Stimulated activated CD4-positive, alpha-beta T cell treated with anti-CD3 and anti-CD28 coated beads, Interleukin-1b, Interleukin-23, amount 100 ng/mL, for 1 hour (primary cell): ENCODE measurements around the gene GSN.

Experiments used
- DNase-seq, 2 donors: peaks; one replicate each; pipeline ENCODE4 v3.0.0-alpha.2; 2020; ENCODE audit warnings: low read depth in 2 of 2

Gene GSN

GRCh38 chr9:121273064-121273775 is 5.3 kb downstream of the GSN start:
- DNase-seq = no peak

DNA sequence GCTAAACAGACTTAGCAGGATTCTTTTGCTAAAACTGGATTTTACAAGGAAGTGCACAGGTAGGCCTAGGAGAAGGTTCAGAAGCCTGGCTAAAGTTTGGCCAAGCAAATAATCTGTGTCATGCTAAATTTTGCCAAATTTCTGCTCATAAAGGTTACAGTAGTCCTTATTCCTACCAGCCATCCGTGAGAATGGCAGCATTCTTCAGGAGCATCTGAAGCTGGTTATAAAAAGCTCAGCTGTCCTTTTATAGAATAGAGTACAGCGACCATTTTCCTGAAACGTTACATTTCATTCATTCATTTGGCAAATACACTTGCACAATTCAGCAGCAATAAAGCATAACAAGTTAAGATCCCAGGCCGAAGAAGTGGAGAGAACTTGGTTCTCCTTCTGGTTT is 6.9 kb downstream of the GSN start:
- DNase-seq = no peak

GRCh38 chr9:121275781-121276658 is 8.1 kb downstream of the GSN start:
- DNase-seq = no peak

DNA sequence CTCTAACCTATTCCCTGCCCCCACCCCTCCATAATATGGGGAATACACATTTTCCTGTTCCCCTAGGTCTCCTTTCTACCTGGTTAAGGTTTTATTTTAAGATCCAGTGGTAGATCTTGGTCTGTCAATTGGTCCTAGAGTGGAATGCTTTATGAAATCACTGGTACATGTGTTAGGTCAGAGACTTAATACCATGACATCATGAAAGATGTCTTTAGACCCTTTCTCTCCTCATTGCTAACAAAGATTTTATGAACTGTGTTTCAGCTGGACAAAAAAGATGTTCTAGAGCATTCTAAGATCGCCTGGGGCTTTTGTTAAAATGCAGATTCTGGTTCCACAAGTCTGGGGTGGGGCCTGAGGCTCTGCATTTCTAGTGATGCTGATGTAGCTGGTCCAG is 9.1 kb downstream of the GSN start:
- DNase-seq = no peak

- no peak for DNase-seq
These were observed 9.7 kb downstream of the GSN start for GRCh38 chr9:121277518-121278295.

DNA sequence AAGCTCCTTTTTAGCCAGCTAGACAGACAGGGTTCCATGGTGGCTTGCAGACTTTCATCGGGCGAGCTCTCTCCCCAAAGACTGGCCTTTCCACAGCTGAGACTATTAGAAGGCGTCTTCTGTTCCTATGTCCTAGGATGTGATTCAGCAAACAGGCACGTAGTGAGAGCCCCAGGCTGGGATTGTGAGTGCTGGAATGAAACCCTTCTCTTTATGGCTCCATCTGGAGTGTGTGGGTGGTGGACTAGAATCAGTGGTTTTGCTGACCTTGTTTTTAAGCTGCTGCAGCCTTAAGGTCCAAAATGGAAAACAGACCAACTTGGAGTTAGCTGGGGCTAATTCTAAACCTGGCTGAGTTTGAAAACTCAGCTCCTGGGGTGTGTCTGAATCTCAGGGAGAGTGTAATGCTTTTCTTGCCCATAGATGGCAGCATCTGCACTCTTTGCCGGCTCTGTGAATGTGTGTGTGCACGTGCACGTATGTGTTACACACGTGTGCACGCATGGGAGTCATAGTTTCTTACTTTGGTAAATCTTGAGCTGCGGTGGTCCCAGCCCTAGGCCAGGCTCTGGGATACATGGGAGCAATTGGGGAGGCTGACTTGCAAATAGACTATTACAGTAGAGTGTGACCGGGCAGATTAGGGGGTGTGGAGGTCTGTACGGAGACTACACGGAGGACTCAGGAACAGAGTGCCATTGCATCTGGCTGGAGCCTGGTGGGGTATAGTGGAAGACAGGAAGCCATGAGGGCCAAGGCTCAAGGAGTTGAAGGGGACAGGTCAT is 10.7 kb downstream of the GSN start:
- no peak for DNase-seq

GRCh38 chr9:121279776-121280388 is 11.9 kb downstream of the GSN start:
- no peak for DNase-seq

DNA sequence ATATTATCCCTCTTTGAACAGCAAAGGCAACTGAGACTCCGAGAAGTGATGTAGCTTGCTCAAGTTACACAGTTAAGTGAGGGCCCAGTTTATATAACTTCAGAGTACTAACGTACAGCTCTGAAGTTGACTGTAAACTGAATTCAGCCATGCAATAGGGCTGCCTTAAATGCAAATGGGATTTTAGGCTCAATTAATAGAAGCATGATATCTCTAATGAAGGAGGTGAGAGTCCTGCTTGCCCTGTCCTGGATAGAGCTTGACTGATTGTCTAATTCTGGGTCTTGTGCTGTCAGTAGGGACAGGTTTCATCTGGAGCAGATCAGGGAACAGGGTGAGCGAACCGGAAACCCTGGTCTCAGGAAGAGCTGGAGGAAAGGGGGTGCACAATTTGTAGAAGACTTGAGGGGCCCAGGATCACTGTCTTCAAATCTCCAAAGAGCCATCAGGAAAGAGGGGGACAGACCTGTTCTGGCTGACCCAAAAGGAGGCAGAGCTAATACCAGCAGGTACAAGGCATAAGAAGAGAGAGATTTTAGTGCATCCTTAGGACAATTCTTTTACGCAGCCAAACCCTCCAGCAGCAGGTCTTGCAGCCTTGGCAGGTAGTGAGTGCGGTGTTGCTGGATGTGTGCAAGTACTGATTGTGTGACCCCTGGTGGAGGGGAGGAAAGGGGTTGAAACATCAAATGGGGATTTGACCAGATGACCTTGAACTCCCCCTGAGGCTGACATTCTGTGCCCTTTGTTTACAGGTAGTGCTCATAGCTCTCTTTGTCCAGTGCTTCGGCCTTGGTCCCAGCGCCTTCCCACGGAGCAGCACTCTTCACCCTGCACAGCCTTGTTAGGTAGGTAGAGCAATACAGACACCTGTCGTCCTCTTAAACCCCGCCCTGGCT is 13.0 kb downstream of the GSN start:
- DNase-seq = no peak

- no peak for DNase-seq
These were observed 13.8 kb downstream of the GSN start for GRCh38 chr9:121281614-121282276.

- no peak for DNase-seq
These were observed 14.5 kb downstream of the GSN start for GRCh38 chr9:121282277-121283079.

- DNase-seq = no peak
These were observed 15.1 kb downstream of the GSN start for GRCh38 chr9:121283080-121283398.

DNA sequence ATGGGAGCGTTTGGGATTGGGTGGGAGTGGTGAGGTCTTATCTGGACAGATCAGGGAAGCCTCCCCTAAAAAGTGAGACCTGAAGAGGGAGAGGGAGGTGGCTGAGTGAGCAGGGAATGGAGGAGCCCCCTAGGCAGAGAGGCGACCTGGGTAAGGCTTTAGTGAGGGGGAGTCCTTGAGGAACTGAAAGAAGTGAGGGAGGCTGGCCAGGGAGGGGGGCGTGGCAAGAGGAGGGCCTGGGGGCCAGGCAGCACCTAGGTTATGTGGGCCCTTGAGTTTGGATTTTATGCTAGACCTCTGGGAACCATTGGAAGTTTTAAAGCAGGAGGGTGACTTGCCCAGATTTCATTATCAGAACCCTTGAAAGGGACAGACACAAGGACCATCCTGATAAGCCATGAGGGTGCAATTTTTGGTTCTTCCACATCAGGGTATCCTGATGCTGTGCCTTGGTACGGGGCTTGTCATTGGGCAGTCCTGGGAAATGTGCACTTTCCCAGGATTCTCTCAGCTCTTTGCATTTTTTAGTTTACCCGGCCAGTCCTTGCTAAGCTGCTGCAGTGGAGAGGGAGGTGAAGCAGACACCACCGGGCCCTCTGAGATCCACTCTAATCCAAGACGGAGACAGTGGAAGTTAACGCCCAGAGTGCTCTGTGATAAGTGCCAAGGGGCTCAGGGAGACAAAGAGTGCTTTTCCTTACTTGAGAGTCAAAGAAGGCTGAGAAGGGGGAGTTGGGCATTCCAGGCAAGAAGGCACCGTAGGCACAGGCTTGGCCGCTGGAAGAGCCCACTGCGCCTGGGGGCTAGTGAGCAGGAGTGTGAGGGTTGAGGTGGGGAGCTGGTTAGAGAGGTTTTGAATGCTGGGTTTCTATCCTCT is 16.1 kb downstream of the GSN start:
- DNase-seq = no peak

GRCh38 chr9:121284733-121285451 is 16.9 kb downstream of the GSN start:
- no peak for DNase-seq

- DNase-seq = no peak
These were observed 18.1 kb downstream of the GSN start for GRCh38 chr9:121285835-121286687.

GRCh38 chr9:121286688-121286972 is 18.7 kb downstream of the GSN start:
- DNase-seq = no peak

DNA sequence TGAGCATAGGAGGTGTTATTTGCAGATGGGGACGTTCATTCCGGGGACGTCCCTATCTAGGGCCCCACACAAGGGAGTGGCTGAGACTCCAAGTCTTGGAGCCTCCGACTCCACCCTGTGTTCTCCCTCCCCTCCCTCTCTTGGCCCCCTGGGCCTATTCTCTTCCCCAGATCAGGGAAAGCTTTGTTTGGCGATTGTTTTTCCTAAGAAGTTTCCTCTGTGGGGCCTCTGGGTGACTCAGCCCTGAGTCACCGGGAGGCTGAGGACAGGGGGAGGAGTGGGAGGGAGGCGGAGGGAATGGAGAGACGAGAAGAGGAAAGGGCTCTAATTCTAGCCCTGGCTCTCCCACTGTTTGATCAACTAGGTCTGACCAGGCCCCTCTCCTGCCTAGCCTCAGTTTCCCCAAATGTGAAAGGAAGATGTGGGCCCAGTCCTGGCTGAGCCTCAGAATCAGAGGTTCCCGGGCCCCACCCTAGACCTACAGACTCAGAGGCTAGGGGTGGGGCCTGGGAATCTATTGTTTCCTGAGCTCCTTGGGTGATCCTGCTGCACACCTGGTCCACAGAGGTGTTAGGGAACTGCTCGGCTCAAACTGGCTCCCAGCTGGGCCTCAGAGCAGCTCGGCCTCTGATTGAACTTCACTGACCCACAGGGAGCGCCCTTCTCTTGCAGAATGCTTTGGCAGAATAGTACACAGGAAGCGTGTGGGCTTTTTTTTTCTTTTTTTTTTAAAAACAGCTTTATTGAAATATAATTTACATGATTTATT is 19.2 kb downstream of the GSN start:
- DNase-seq = no peak
